RWPE1 (cell line): ENCODE results near the gene RIPK4.

Experiments used
- CTCF ChIA-PET: fragments of 350-600 bp; sonication (Branson Sonifier 250); formaldehyde crosslinking; extraction: SDS; loops from one replicate; lab custom pipeline; 2021; lab: Yijun Ruan, JAX
- POLR2A ChIA-PET: fragments of 400-600 bp; formaldehyde crosslinking; extraction: SDS; loops from one replicate; lab custom pipeline; 2020; ENCODE audit warnings: antibody characterized with exemption; ENCODE audit not compliant: low non-redundant PET; lab: Yijun Ruan, JAX
- DNase-seq: peaks from one replicate; pipeline ENCODE4 v3.0.0; 2012; ENCODE audit warnings: low spot score
- H3K27ac ChIP-seq: fragments of 450-650 bp; 2 replicates; pipeline ENCODE4 v1.5.1; 2017
- TF ChIP-seq, protein P1 (sequence below): fragments of 450-650 bp; conservative IDR thresholded peaks from 2 replicates; pipeline ENCODE4 v1.5.1; 2017; ENCODE audit warnings: low read depth, mild to moderate bottlenecking

RIPK4 gene

GRCh38 chr21:41713495-41714281 lies 53.2 kb downstream of the RIPK4 start:
- TF ChIP-seq, protein P1, sequence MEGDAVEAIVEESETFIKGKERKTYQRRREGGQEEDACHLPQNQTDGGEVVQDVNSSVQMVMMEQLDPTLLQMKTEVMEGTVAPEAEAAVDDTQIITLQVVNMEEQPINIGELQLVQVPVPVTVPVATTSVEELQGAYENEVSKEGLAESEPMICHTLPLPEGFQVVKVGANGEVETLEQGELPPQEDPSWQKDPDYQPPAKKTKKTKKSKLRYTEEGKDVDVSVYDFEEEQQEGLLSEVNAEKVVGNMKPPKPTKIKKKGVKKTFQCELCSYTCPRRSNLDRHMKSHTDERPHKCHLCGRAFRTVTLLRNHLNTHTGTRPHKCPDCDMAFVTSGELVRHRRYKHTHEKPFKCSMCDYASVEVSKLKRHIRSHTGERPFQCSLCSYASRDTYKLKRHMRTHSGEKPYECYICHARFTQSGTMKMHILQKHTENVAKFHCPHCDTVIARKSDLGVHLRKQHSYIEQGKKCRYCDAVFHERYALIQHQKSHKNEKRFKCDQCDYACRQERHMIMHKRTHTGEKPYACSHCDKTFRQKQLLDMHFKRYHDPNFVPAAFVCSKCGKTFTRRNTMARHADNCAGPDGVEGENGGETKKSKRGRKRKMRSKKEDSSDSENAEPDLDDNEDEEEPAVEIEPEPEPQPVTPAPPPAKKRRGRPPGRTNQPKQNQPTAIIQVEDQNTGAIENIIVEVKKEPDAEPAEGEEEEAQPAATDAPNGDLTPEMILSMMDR, result no peak
- peak overlapping the region; percentile 81 for H3K27ac ChIP-seq
- POLR2A ChIA-PET, result no interaction called here
- no peak for DNase-seq
- CTCF ChIA-PET, result interaction anchor here (0.6 kb wide), 1 partner anchor 12 kb away, joined by 4 read pairs; no protein-coding TSS in a partner anchor

GRCh38 chr21:41712730-41713129 lies 54.1 kb downstream of the RIPK4 start:
- TF ChIP-seq, protein P1, result no peak
- ChIA-PET CTCF (no interaction called here), POLR2A (no interaction called here)
- peak overlapping the region; percentile 81 for H3K27ac ChIP-seq
- no peak for DNase-seq

DNA sequence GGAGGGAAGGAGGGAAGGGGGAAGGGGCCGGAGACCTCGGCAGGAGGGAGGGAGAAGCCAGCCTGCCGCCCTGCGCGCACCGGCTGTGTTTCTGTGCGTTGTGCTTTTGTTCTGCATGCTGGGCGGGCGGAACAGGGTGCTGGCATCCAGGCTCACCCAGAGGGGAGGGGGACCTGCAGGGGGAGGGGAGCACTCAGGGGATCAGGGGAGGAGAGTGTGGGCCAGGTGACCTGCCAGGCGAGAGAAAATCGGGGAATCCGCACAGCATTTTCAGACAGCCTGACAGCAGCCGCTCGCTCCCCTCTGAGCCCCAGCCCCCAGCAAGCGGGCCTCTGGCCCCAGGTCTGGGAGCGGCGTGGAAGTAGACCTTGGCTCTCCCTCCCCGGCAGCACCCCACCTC lies 54.7 kb downstream of the RIPK4 start:
- no peak for DNase-seq
- CTCF ChIA-PET, result no interaction called here
- TF ChIP-seq, protein P1, result no peak
- POLR2A ChIA-PET, result no interaction called here
- peak overlapping the region; percentile 81 for H3K27ac ChIP-seq

- H3K27ac ChIP-seq, result peak overlapping the region; percentile 81
- TF ChIP-seq, protein P1, result no peak
- no peak for DNase-seq
- ChIA-PET CTCF (interaction anchor here (0.9 kb wide), 1 partner anchor 98 kb away, joined by 3 read pairs; no protein-coding TSS in a partner anchor), POLR2A (no interaction called here)
These were observed 55.3 kb downstream of the RIPK4 start for GRCh38 chr21:41711416-41712007.

DNA sequence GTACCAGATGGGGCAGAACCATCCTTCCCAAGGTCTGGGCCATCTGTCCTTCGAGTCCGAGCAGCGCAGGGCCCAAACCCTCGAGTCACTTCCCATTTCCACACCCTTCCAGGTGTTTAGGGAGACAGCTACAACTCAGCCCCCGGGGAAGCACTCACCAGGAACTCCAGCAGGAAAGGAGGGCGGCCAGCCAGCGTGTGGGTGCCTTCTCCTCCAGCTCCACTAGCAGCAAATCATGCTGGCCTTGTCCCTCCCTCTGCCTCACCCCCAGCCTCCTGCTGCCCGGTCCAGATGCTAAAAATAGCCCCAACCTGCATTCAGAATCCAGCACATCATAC lies 56.1 kb downstream of the RIPK4 start:
- H3K27ac ChIP-seq, result peak overlapping the region; percentile 81
- TF ChIP-seq, protein P1, result no peak
- POLR2A ChIA-PET, result no interaction called here
- CTCF ChIA-PET, result interaction anchor here (0.9 kb wide), 1 partner anchor 98 kb away, joined by 3 read pairs; no protein-coding TSS in a partner anchor
- DNase-seq, result no peak

- H3K27ac ChIP-seq, result peak overlapping the region; percentile 81
- POLR2A ChIA-PET, result no interaction called here
- CTCF ChIA-PET, result no interaction called here
- DNase-seq, result no peak
- TF ChIP-seq, protein P1, result no peak
These were observed 56.7 kb downstream of the RIPK4 start for GRCh38 chr21:41709965-41710822.
